GM12873 (cell line): ENCODE measurements around the gene TMEM14C.

Source experiments
- CTCF ChIP-seq: IDR thresholded peaks from 2 replicates; pipeline ENCODE4 v1.5.1; 2012; ENCODE audit warnings: low read depth, mild to moderate bottlenecking, moderate library complexity, low read length, control low read depth; ENCODE audit not compliant: insufficient read depth; ENCODE audit errors: missing control alignments

The TMEM14C gene

GRCh38 chr6:10686901-10687300 lies 36.0 kb upstream of the TMEM14C start:
- no peak for TF ChIP-seq CTCF

GRCh38 chr6:10687582-10687981 lies 35.3 kb upstream of the TMEM14C start:
- no peak for TF ChIP-seq CTCF

- TF ChIP-seq CTCF, result no peak
Observed at GRCh38 chr6:10690651-10691445, 32.0 kb upstream of the TMEM14C start.

- no peak for TF ChIP-seq CTCF
Observed at GRCh38 chr6:10692965-10693538, 29.8 kb upstream of the TMEM14C start.

GRCh38 chr6:10694302-10695085 lies 28.4 kb upstream of the TMEM14C start, which contains the start of the genes C6orf52 and PAK1IP1:
Gene C6orf52 (minus strand): TSS chr6:10694616. CDS start chr6:10687550, 7,066 bp downstream.
Gene PAK1IP1 (plus strand): TSS chr6:10694972. CDS start chr6:10694986, 14 bp downstream.
- TF ChIP-seq CTCF, result no peak

- no peak for TF ChIP-seq CTCF
Observed at GRCh38 chr6:10695086-10695657, 27.7 kb upstream of the TMEM14C start.

- no peak for TF ChIP-seq CTCF
Observed at GRCh38 chr6:10696655-10697054, 26.2 kb upstream of the TMEM14C start.
